Measurements from ENCODE around the gene AGMO.

GRCh38 chr7:15215616-15216015 is 346.2 kb downstream of the AGMO start:
- TF ChIP-seq CTCF (IDR thresholded peaks at IDR 0.05) = no peak
- TF ChIP-seq POLR2A (IDR thresholded peaks at IDR 0.05) = no peak

Measured in right lobe of liver (tissue), 4 donors.